Uterus (tissue), 4 donors: Measurements from ENCODE around the gene TIAM1. TPM values are rescaled to one million over a fixed set of nuclear protein-coding genes. Genes with fewer than 3 reads are reported as not detected.

Source experiments
- DNase-seq, 2 donors: peaks; one replicate each; pipeline ENCODE4 v3.0.0-alpha.2; 2019 to 2020
- H3K27ac ChIP-seq, 2 donors: fragments of 200-600 bp; sonication (generic); 1 replicate in 1 of 2; 2 replicates in 1 of 2; pipeline ENCODE4 v1.5.1; 2016 to 2018
- H3K27me3 ChIP-seq, 2 donors: fragments of 200-600 bp; sonication (generic); one replicate each; pipeline ENCODE4 v1.5.1; 2018 to 2019; ENCODE audit warnings: control low read depth in 1 of 2
- H3K36me3 ChIP-seq, 2 donors: fragments of 200-600 bp; sonication (generic); one replicate each; pipeline ENCODE4 v1.5.1; 2019; ENCODE audit warnings: control low read depth in 1 of 2
- H3K4me1 ChIP-seq, 2 donors: fragments of 200-600 bp; sonication (generic); one replicate each; pipeline ENCODE4 v1.5.1; 2018 to 2019; ENCODE audit warnings: control low read depth in 1 of 2
- H3K4me3 ChIP-seq, 2 donors: fragments of 200-600 bp; sonication (generic); 1 replicate in 1 of 2; 2 replicates in 1 of 2; pipeline ENCODE4 v1.5.1; 2018 to 2019; ENCODE audit warnings: mild to moderate bottlenecking in 1 of 2
- H3K9me3 ChIP-seq, 2 donors: fragments of 200-600 bp; sonication (generic); one replicate each; pipeline ENCODE4 v1.5.1; 2019; ENCODE audit warnings: control low read depth in 1 of 2
- POLR2A ChIP-seq, 2 donors: fragments of 450-650 bp; IDR thresholded peaks; one replicate each; pipeline ENCODE4 v1.6.1; 2016; ENCODE audit warnings: antibody characterized with exemption in 2 of 2, mild to moderate bottlenecking in 1 of 2, moderate library complexity in 1 of 2
- intact Hi-C: fragments of 100-400 bp; cut with DNase I; formaldehyde crosslinking; loops from one replicate; pipeline ENCODE4 v1.15.1; 2023; ENCODE audit warnings: low total_unique reads
- total RNA-seq, 4 donors: library from RNA; depleted of rRNA in 3 of 4; stranded (reverse); fragments of >200 nt in 3 of 4; gene quantifications; one replicate each; pipeline versions ENCODE4 v1.1.0 to v1.2.4, GENCODE V29; 2014 to 2023
- TF ChIP-seq, protein P1 (sequence below), 4 experiments: fragments of 200-600 bp in 2 of 4; fragments of 450-650 bp in 2 of 4; sonication (generic) in 2 of 4; IDR thresholded peaks; one replicate each; pipeline ENCODE4 v1.5.1; 2016 to 2019; ENCODE audit warnings: antibody characterized with exemption in 4 of 4, mild to moderate bottlenecking in 2 of 4, moderate library complexity in 1 of 4
- donor health status: DM: yes; HTN: yes; CAD: no.

The TIAM1 gene
- total RNA-seq, 4 donors from 2014 or later, result 14.4 to 74.9 (median 39.5) TPM

DNA sequence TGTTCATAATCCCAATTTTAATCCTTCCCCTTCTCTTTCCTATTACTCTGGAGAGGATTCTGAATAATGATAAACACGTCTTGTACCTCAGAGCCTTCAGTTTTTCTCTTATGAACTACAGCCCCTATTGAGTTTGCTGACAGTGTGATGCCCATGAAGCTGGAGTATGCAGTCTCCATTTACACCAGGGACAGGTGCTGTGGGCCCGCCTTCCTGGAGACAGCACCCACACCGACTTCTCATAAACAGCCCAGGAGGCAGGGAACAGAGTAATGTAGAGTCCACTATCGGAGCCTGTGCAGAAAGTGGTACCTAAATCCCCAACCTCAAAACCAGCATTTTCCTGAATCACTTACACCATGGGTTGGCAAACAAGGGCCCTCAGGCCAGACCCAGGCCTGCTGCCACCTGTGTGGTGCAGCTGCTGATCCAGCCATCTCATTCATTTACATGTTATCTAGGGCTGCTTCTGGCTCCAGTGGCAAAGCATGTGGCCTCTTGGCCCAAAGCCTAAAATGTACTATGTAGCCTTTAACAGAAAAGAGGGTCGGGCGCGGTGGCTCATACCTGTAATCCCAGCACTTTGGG lies 210.7 kb downstream of the TIAM1 start:
- Histone ChIP-seq H3K27me3 (no peaks in the 10 kb centered on the region), H3K27ac (no peak overlapping the region), H3K36me3 (no peaks in the 10 kb centered on the region), H3K4me3 (no peak overlapping the region), H3K9me3 (no peaks in the 10 kb centered on the region), H3K4me1 (no peaks in the 10 kb centered on the region)
- no peak for TF ChIP-seq POLR2A (IDR thresholded peaks at IDR 0.05)
- TF ChIP-seq, protein P1, sequence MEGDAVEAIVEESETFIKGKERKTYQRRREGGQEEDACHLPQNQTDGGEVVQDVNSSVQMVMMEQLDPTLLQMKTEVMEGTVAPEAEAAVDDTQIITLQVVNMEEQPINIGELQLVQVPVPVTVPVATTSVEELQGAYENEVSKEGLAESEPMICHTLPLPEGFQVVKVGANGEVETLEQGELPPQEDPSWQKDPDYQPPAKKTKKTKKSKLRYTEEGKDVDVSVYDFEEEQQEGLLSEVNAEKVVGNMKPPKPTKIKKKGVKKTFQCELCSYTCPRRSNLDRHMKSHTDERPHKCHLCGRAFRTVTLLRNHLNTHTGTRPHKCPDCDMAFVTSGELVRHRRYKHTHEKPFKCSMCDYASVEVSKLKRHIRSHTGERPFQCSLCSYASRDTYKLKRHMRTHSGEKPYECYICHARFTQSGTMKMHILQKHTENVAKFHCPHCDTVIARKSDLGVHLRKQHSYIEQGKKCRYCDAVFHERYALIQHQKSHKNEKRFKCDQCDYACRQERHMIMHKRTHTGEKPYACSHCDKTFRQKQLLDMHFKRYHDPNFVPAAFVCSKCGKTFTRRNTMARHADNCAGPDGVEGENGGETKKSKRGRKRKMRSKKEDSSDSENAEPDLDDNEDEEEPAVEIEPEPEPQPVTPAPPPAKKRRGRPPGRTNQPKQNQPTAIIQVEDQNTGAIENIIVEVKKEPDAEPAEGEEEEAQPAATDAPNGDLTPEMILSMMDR (IDR thresholded peaks at IDR 0.05), result no peak
- intact Hi-C loops, result no loop called here
- no peak for DNase-seq

DNA sequence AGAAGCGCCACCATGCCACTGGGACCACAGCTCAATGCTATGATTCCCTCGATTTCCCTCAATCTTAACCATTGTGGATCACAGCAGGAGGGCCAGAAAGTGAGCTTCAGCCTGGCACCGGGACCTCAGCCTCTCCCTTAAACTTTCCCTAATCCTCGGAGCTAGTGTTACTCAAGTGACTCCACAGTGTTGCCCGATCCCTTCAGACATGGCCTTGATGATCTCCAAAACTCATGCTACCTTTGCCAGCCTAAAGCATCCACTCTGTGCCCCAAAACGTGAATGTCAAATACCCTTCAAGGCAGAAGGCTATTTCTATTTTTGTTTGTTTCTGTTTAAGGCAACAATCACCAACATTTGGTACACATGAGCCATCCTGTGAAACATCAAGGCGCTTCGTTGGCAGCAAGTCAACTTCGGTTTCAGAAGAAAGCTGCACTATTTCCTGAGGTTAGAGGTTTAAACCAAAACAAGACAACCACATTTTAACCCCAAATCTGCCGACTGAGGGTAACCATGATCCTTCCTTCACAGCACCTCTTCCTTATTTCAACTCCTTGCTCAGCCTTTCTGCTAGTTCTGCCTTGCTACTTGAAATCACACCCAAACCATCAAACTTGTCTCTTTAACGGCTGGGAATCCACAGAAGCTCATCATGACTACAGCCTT lies 211.4 kb downstream of the TIAM1 start:
- TF ChIP-seq, protein P1 (IDR thresholded peaks at IDR 0.05), result no peak
- no peak for TF ChIP-seq POLR2A (IDR thresholded peaks at IDR 0.05)
- Histone ChIP-seq H3K27ac (no peak overlapping the region), H3K4me3 (no peak overlapping the region), H3K36me3 (no peaks in the 10 kb centered on the region), H3K27me3 (no peaks in the 10 kb centered on the region), H3K9me3 (no peaks in the 10 kb centered on the region), H3K4me1 (no peaks in the 10 kb centered on the region)
- DNase-seq, result no peak
- intact Hi-C loops, result no loop called here

DNA sequence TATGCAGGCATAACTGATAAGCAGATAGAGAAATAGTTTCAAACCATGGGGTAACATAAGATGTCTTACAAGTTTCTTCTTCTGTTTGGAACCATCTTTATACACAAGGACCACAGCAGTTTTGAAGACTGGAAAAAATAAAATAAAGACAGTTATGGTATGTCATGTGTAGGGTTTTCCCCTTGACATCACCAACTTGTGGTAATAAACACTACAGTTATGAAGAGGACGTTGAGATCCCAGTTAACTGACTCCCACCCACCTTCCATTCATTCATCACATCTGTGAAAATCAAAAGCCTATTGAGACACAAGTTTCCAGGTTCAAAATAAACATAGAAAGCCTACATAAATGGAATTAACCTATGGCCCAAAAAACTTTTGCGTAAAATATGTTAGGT lies 213.2 kb downstream of the TIAM1 start:
- DNase-seq, result no peak
- intact Hi-C loops, result no loop called here
- Histone ChIP-seq H3K4me1 (no peaks in the 10 kb centered on the region), H3K27me3 (no peaks in the 10 kb centered on the region), H3K9me3 (no peaks in the 10 kb centered on the region), H3K36me3 (no peaks in the 10 kb centered on the region), H3K27ac (no peak overlapping the region), H3K4me3 (no peak overlapping the region)
- no peak for TF ChIP-seq POLR2A (IDR thresholded peaks at IDR 0.05)
- TF ChIP-seq, protein P1 (IDR thresholded peaks at IDR 0.05), result no peak

DNA sequence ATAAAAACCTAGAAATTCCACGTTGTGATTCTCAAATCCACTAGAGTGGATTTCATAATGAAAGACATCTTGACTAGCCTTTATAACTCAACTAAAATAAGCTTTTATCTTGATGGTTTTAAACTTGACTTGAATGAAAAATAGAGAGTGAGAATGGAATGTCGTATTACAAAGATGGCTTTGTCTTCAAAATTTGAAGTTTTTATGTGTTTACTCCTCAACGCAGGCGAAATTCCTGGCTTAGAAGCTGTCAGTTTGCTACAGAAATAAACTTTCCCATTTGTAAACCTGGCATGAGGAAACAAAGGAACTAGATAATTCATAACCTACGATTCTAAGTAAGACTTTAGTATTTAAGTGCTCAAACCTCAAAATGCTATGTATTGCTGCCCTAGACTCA lies 215.8 kb downstream of the TIAM1 start:
- Histone ChIP-seq H3K4me1 (no peaks in the 10 kb centered on the region), H3K36me3 (no peaks in the 10 kb centered on the region), H3K4me3 (no peak overlapping the region), H3K27ac (no peak overlapping the region), H3K27me3 (no peaks in the 10 kb centered on the region), H3K9me3 (no peaks in the 10 kb centered on the region)
- intact Hi-C loops, result no loop called here
- TF ChIP-seq, protein P1 (IDR thresholded peaks at IDR 0.05), result no peak
- TF ChIP-seq POLR2A (IDR thresholded peaks at IDR 0.05), result no peak
- no peak for DNase-seq

DNA sequence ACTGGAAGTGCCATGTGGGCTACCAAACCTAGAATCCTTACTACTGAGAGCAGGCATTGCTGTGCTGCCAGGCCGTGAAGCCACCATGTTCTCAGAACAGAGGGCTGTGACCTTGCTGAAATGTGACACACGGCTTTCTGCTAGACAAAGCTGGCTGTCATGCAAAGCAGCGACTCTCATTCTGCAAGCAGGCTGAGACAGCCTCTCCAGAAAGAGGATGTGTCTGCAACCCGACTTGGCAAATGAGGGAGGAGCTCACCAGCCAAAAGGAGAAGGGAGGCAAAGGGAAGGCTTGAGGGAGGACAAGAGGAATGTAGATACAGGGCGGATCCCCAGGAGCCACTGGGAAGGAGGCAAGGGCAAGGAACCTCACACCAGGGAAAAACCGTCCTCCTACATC lies 220.1 kb downstream of the TIAM1 start:
- no peaks in the 10 kb centered on the region for H3K27me3 ChIP-seq
- intact Hi-C loops, result no loop called here
- H3K9me3 ChIP-seq, result no peaks in the 10 kb centered on the region
- no peak for DNase-seq
- H3K27ac ChIP-seq, result no peak overlapping the region
- TF ChIP-seq, protein P1 (IDR thresholded peaks at IDR 0.05), result no peak
- TF ChIP-seq POLR2A (IDR thresholded peaks at IDR 0.05), result no peak
- no peaks in the 10 kb centered on the region for H3K36me3 ChIP-seq
- H3K4me3 ChIP-seq, result no peak overlapping the region
- H3K4me1 ChIP-seq, result no peaks in the 10 kb centered on the region
